Measurements from ENCODE around the gene BSG.
"Not testable (repeated sequence)": the region's sequence is repeated elsewhere in the genome, so short reads cannot be mapped to it uniquely, and the experiment has no call there.

The BSG gene

DNA sequence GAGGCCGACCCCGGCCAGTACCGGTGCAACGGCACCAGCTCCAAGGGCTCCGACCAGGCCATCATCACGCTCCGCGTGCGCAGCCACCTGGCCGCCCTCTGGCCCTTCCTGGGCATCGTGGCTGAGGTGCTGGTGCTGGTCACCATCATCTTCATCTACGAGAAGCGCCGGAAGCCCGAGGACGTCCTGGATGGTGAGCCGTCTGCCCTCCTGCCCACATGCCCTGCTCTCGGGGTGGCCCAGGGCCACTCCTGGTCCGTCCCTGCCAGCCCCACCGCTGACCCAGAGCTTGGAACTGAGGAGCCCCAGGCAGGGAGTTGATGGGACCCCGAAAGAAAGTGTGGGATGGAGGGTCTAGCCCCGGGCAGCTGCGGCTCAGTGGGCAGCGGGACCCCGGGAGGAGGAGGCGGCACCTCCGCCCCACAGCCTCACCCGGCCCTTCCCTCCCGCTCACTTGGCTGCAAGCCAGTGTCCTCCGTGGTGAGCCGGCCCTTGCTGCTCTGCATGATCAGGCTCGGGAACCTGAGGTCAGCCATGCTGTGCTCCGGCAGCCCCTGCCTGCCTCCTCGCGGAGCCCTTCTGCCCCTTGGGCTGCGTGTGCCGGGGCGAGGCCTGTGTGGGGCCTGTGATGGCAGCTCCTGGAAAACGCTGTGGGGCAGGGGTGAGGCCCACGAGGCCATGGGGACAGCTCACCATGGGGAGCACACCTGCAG, 9.2 kb downstream of the BSG start:
- DNase-seq, result no peak

GRCh38 chr19:582497-583197, 10.3 kb downstream of the BSG start:
- Histone ChIP-seq H3K27me3 (peaks cover 0 to 37% of the 10 kb centered on the region in 2 donors), H3K27ac (no peak overlapping the region), H3K9me3 (no peaks in the 10 kb centered on the region), H3K4me1 (peaks cover 0 to 6% (median 0%) of the 10 kb centered on the region in 4 donors), H3K4me3 (no peak overlapping the region), H3K36me3 (peaks cover 41 to 55% (median 41%) of the 10 kb centered on the region in 3 donors)
- intact Hi-C loops (cut with DNase I; ENCODE audit: low total_unique reads), result no loop called here
- no peak for DNase-seq
- TF ChIP-seq CTCF (IDR thresholded peaks at IDR 0.05), result no peak

More for the DNA sequence above, 9.2 kb downstream of the BSG start:
- Histone ChIP-seq H3K4me3 (no peak overlapping the region), H3K27ac (no peak overlapping the region), H3K9me3 (no peaks in the 10 kb centered on the region), H3K4me1 (peaks cover 0 to 14% (median 2%) of the 10 kb centered on the region in 4 donors), H3K36me3 (peaks cover 41 to 58% (median 41%) of the 10 kb centered on the region in 3 donors), H3K27me3 (peaks cover 0 to 31% of the 10 kb centered on the region in 2 donors)
- intact Hi-C loops (cut with DNase I; ENCODE audit: low total_unique reads), result no loop called here
- TF ChIP-seq CTCF (IDR thresholded peaks at IDR 0.05), result no peak

DNA sequence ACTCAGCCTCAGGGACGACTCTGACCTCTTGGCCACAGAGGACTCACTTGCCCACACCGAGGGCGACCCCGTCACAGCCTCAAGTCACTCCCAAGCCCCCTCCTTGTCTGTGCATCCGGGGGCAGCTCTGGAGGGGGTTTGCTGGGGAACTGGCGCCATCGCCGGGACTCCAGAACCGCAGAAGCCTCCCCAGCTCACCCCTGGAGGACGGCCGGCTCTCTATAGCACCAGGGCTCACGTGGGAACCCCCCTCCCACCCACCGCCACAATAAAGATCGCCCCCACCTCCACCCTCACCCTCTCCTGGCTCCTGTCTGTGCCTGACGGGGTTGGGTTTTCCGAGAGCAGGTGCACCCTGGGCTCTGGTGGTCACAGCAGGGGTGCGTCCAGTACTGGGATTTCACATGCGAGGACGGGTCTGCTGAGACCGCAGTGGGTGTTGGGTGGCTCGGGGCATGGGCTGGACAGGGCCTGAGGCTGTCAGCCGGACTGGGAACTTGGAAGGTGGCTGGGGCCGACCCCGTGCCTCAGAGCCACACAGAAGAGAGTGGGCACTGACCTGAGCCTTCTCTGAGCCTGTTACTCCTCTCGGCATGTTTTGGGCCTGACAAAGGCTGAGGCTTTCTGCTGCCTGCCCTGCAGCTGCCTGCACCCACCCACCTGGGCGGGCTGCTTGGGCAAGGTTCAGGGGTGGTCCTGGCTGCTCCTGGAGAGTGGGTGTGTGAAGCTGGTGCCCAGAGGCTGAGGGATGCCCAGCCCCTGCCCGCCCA, 11.0 kb downstream of the BSG start:
- TF ChIP-seq CTCF (IDR thresholded peaks at IDR 0.05), result no peak
- H3K27me3 ChIP-seq, result peaks cover 0 to 45% of the 10 kb centered on the region in 2 donors
- H3K36me3 ChIP-seq, result peaks cover 35 to 48% (median 41%) of the 10 kb centered on the region in 3 donors
- H3K27ac ChIP-seq, result no peak overlapping the region
- no peak for DNase-seq
- intact Hi-C loops (cut with DNase I; ENCODE audit: low total_unique reads), result no loop called here
- H3K9me3 ChIP-seq, result no peaks in the 10 kb centered on the region
- no peak overlapping the region for H3K4me3 ChIP-seq
- H3K4me1 ChIP-seq, result peaks cover 0 to 11% (median 0%) of the 10 kb centered on the region in 4 donors

- intact Hi-C loops (cut with DNase I; ENCODE audit: low total_unique reads), result no loop called here
- no peak for TF ChIP-seq CTCF (IDR thresholded peaks at IDR 0.05)
- H3K27ac ChIP-seq, result no peak overlapping the region
- H3K36me3 ChIP-seq, result peaks cover 35 to 46% (median 41%) of the 10 kb centered on the region in 3 donors
- DNase-seq, result no peak
- no peak overlapping the region for H3K4me3 ChIP-seq
- peaks cover 0 to 15% (median 0%) of the 10 kb centered on the region in 4 donors for H3K4me1 ChIP-seq
- H3K27me3 ChIP-seq, result peaks cover 0 to 50% of the 10 kb centered on the region in 2 donors
- no peaks in the 10 kb centered on the region for H3K9me3 ChIP-seq
Observed at GRCh38 chr19:583968-584239, 11.5 kb downstream of the BSG start.

GRCh38 chr19:584240-585001, 12.0 kb downstream of the BSG start:
- Histone ChIP-seq H3K4me1 (peaks cover 0 to 20% (median 1%) of the 10 kb centered on the region in 4 donors), H3K36me3 (peaks cover 35 to 42% (median 40%) of the 10 kb centered on the region in 3 donors), H3K27ac (no peak overlapping the region), H3K9me3 (no peaks in the 10 kb centered on the region), H3K4me3 (no peak overlapping the region), H3K27me3 (peaks cover 0 to 55% of the 10 kb centered on the region in 2 donors)
- peak; percentile 45 to 54 for TF ChIP-seq CTCF (IDR thresholded peaks at IDR 0.05)
- intact Hi-C loops (cut with DNase I; ENCODE audit: low total_unique reads), result no loop called here
- no peak for DNase-seq

DNA sequence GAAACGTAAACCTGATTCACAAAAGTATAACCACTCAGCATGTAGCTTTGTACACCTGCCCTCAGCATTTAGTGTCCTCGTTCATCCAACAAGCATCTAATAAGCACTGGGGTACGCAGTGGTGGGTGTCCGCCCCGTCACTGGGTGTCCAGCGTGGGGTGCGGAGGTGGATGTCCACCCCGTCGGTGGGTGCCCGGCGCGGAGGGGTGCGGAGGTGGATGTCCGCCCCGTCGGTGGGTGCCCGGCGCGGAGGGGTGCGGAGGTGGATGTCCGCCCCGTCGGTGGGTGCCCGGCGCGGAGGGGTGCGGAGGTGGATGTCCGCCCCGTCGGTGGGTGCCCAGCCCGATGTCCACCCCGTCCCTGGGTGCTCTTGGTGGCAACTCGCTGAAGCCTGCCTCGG, 12.8 kb downstream of the BSG start:
- intact Hi-C loops (cut with DNase I; ENCODE audit: low total_unique reads); H3K4me3 ChIP-seq; H3K27ac ChIP-seq; H3K9me3 ChIP-seq; DNase-seq: not testable (repeated sequence)
- H3K27me3 ChIP-seq, result peaks cover 0 to 57% of the 10 kb centered on the region in 2 donors
- H3K36me3 ChIP-seq, result peaks cover 28 to 35% (median 33%) of the 10 kb centered on the region in 3 donors
- H3K4me1 ChIP-seq, result peaks cover 0 to 21% (median 2%) of the 10 kb centered on the region in 4 donors
